GM23248 (cell line): Measurements from ENCODE around the gene CIDEB. TPM values are rescaled to one million over a fixed set of nuclear protein-coding genes. Genes with fewer than 3 reads are reported as not detected.

Source experiments
- DNase-seq: peaks from one replicate; pipeline ENCODE4 v3.0.0-alpha.2; 2015
- H2AFZ ChIP-seq: fragments of 200-600 bp; sonication (generic); 2 replicates; pipeline ENCODE4 v1.6.1; 2016; ENCODE audit warnings: antibody characterized with exemption
- H3F3A ChIP-seq: fragments of 200-600 bp; sonication (generic); 2 replicates; pipeline ENCODE4 v1.6.1; 2016; ENCODE audit warnings: mild to moderate bottlenecking, antibody characterized with exemption, mixed run types; ENCODE audit not compliant: insufficient read depth
- H3K27ac ChIP-seq: fragments of 200-600 bp; sonication (generic); 2 replicates; pipeline ENCODE4 v1.5.1; 2016; ENCODE audit warnings: mild to moderate bottlenecking
- H3K27me3 ChIP-seq: fragments of 200-600 bp; sonication (generic); replicated peaks from 2 replicates; pipeline ENCODE4 v1.6.1; 2016; ENCODE audit warnings: mild to moderate bottlenecking; ENCODE audit not compliant: insufficient read depth
- H3K36me3 ChIP-seq: fragments of 200-600 bp; sonication (generic); 2 replicates; pipeline ENCODE4 v1.6.1; 2016; ENCODE audit warnings: low read depth, mild to moderate bottlenecking
- H3K4me1 ChIP-seq: fragments of 200-600 bp; sonication (generic); 2 replicates; pipeline ENCODE4 v1.6.1; 2016; ENCODE audit warnings: mild to moderate bottlenecking; ENCODE audit not compliant: insufficient read depth
- H3K4me2 ChIP-seq: fragments of 200-600 bp; sonication (generic); one replicate; pipeline ENCODE4 v1.6.1; 2016; ENCODE audit warnings: mild to moderate bottlenecking; ENCODE audit not compliant: unreplicated experiment
- H3K4me3 ChIP-seq: fragments of 200-600 bp; sonication (generic); 2 replicates; pipeline ENCODE4 v1.5.1; 2016; ENCODE audit warnings: mild to moderate bottlenecking
- H3K79me2 ChIP-seq: fragments of 200-600 bp; sonication (generic); 2 replicates; pipeline ENCODE4 v1.6.1; 2016; ENCODE audit warnings: mild to moderate bottlenecking; ENCODE audit not compliant: insufficient read depth
- H3K9ac ChIP-seq: fragments of 200-600 bp; sonication (generic); 2 replicates; pipeline ENCODE4 v1.6.1; 2016; ENCODE audit warnings: mild to moderate bottlenecking
- H3K9me2 ChIP-seq: fragments of 200-600 bp; sonication (generic); 2 replicates; pipeline ENCODE4 v1.6.1; 2016; ENCODE audit warnings: mixed run types, mild to moderate bottlenecking, moderate library complexity; ENCODE audit not compliant: insufficient read depth
- H3K9me3 ChIP-seq: fragments of 200-600 bp; sonication (generic); one replicate; pipeline ENCODE4 v1.6.1; 2017; ENCODE audit warnings: low read depth
- H4K20me1 ChIP-seq: fragments of 200-600 bp; sonication (generic); 2 replicates; pipeline ENCODE4 v1.6.0; 2016; ENCODE audit not compliant: insufficient read depth
- EZH2 ChIP-seq: fragments of 200-600 bp; sonication (generic); IDR thresholded peaks from 2 replicates; pipeline ENCODE4 v1.6.1; 2018; ENCODE audit warnings: antibody characterized with exemption, mild to moderate bottlenecking; ENCODE audit not compliant: insufficient read depth, poor library complexity, severe bottlenecking
- EZH2phosphoT487 ChIP-seq: fragments of 200-600 bp; sonication (generic); IDR thresholded peaks from 2 replicates; pipeline ENCODE4 v1.6.1; 2018; ENCODE audit warnings: antibody characterized with exemption, moderate library complexity, mild to moderate bottlenecking, low read depth; ENCODE audit not compliant: insufficient read depth
- WGBS, 2 experiments: methylation state at CpG; one replicate each; pipeline ENCODE4 v1.1.6; 2015 to 2017; ENCODE audit warnings: low lambda C conversion rate in 2 of 2, low coverage in 1 of 2; ENCODE audit errors: missing lambda C conversion rate in 2 of 2; 5-methylcytosine and 5-hydroxymethylcytosine counted together
- in situ Hi-C: fragments of 300-500 bp; cut with MboI; formaldehyde crosslinking; loops from 2 replicates; pipeline ENCODE4 v1.15.0; 2020
- polyA plus RNA-seq: library from polyadenylated mRNA; unstranded; fragments of >200 nt; fragmentation: Nextera tagmentation; extraction: Ambion mirVana; gene quantifications from 2 replicates; pipeline ENCODE4 v1.2.1, GENCODE V29; 2016
- small RNA-seq: library from RNA; depleted of rRNA; stranded (forward); fragments of <200 nt; gene quantifications from one replicate; pipeline ENCODE3, GENCODE V24; 2014; ENCODE audit warnings: low read depth, low replicate concordance
- total RNA-seq: library from RNA; depleted of rRNA; stranded (reverse); fragments of >200 nt; shearing (Covaris generic); gene quantifications from 2 replicates; pipeline ENCODE4 v1.2.3, GENCODE V29; 2014; rRNA removed

CIDEB gene
- total and polyA plus RNA-seq, 2 experiments from 2014 or later: 1.2 to 2.1 TPM

GRCh38 chr14:24255931-24256711 lies 51.7 kb downstream of the CIDEB start:
- Histone ChIP-seq H4K20me1 (no peaks in the 10 kb centered on the region), H3K27me3 (no peaks in the 10 kb centered on the region), H3K79me2 (no peaks in the 10 kb centered on the region), H3K4me3 (no peak overlapping the region), H3K4me1 (peaks cover 17% of the 10 kb centered on the region), H3F3A (peaks cover 13% of the 10 kb centered on the region; the same call in 1 of the 2 replicates), H3K9me3 (no peaks in the 10 kb centered on the region), H2AFZ (no peak overlapping the region), H3K4me2 (no peak overlapping the region), H3K9ac (no peak overlapping the region), H3K27ac (no peak overlapping the region), H3K36me3 (no peaks in the 10 kb centered on the region), H3K9me2 (no peaks in the 10 kb centered on the region)
- 89 to 95% methylated on average over 11 to 12 of the region's 12 CpGs for WGBS, 2 experiments
- in situ Hi-C loops: no loop called here
- TF ChIP-seq EZH2phosphoT487 (no peak), EZH2 (no peak)
- no peak for DNase-seq

- WGBS, 2 experiments: 83 to 90% methylated on average over 8 of the region's 8 CpGs
Observed at GRCh38 chr14:24255438-24255837, 52.3 kb downstream of the CIDEB start.

More at GRCh38 chr14:24255438-24255837, 52.3 kb downstream of the CIDEB start:
- Histone ChIP-seq H3K4me2 (no peak overlapping the region), H3K9ac (no peak overlapping the region), H3K9me3 (no peaks in the 10 kb centered on the region), H3K4me1 (peaks cover 17% of the 10 kb centered on the region), H3K9me2 (no peaks in the 10 kb centered on the region), H3K36me3 (no peaks in the 10 kb centered on the region), H3F3A (peaks cover 16% of the 10 kb centered on the region; the same call in 1 of the 2 replicates), H3K27me3 (no peaks in the 10 kb centered on the region), H3K79me2 (no peaks in the 10 kb centered on the region), H2AFZ (no peak overlapping the region), H3K27ac (no peak overlapping the region), H4K20me1 (no peaks in the 10 kb centered on the region), H3K4me3 (no peak overlapping the region)
- in situ Hi-C loops: no loop called here
- DNase-seq: no peak
- TF ChIP-seq EZH2phosphoT487: no peak
- no peak for TF ChIP-seq EZH2

Small RNA genes lying within 50 kb of the gene (small RNA-seq; reads per million reads assigned to genes)
- not detected for gene RF00026

Other genes starting within 250 kb of the CIDEB start
Only the 30 nearest of the 33 such genes appear.
- gene DCAF11, start 193.2 kb downstream of the CIDEB start, total RNA-seq: 59.8 and 59.9 TPM in 2 replicates
- 29.1 and 33.6 TPM in 2 replicates for gene DCAF11, start 193.2 kb downstream of the CIDEB start, polyA plus RNA-seq
- gene NRL, start 193.0 kb downstream of the CIDEB start, total RNA-seq: 0.86 TPM in 1 of 2 replicates, not detected in the other
- 0.48 and 0.56 TPM in 2 replicates for gene NRL, start 193.0 kb downstream of the CIDEB start, polyA plus RNA-seq
- gene FITM1, start 177.3 kb downstream of the CIDEB start, total RNA-seq: not detected in 2 replicates
- gene FITM1, start 177.3 kb downstream of the CIDEB start, polyA plus RNA-seq: not detected in 2 replicates
- 58.9 and 67.7 TPM in 2 replicates for gene PSME1, start 171.8 kb downstream of the CIDEB start, total RNA-seq
- 144 and 147 TPM in 2 replicates for gene PSME1, start 171.8 kb downstream of the CIDEB start, polyA plus RNA-seq
- 17.1 and 22.9 TPM in 2 replicates for gene EMC9, start 166.4 kb downstream of the CIDEB start, total RNA-seq
- gene EMC9, start 166.4 kb downstream of the CIDEB start, polyA plus RNA-seq: 27.4 and 28.7 TPM in 2 replicates
- gene PSME2, start 161.4 kb downstream of the CIDEB start, total RNA-seq: 38.3 and 41.4 TPM in 2 replicates
- gene PSME2, start 161.4 kb downstream of the CIDEB start, polyA plus RNA-seq: 158 and 164 TPM in 2 replicates
- gene RNF31, start 160.5 kb downstream of the CIDEB start, total RNA-seq: 40.3 and 50.0 TPM in 2 replicates
- gene RNF31, start 160.5 kb downstream of the CIDEB start, polyA plus RNA-seq: 29.4 and 36.7 TPM in 2 replicates
- gene IRF9, start 146.7 kb downstream of the CIDEB start, total RNA-seq: 56.7 and 58.7 TPM in 2 replicates
- gene IRF9, start 146.7 kb downstream of the CIDEB start, polyA plus RNA-seq: 80.0 and 87.1 TPM in 2 replicates
- gene REC8, start 135.9 kb downstream of the CIDEB start, total RNA-seq: 1.4 and 3.5 TPM in 2 replicates
- 1.2 and 2.4 TPM in 2 replicates for gene REC8, start 135.9 kb downstream of the CIDEB start, polyA plus RNA-seq
- 55.3 and 58.3 TPM in 2 replicates for gene IPO4, start 119.2 kb downstream of the CIDEB start, total RNA-seq
- 24.8 and 33.6 TPM in 2 replicates for gene IPO4, start 119.2 kb downstream of the CIDEB start, polyA plus RNA-seq
- 102 and 163 TPM in 2 replicates for gene TM9SF1, start 112.5 kb downstream of the CIDEB start, total RNA-seq
- gene TM9SF1, start 112.5 kb downstream of the CIDEB start, polyA plus RNA-seq: 91.5 and 93.8 TPM in 2 replicates
- not detected in 2 replicates for gene TSSK4, start 102.3 kb downstream of the CIDEB start, total RNA-seq
- gene TSSK4, start 102.3 kb downstream of the CIDEB start, polyA plus RNA-seq: 0.23 and 0.55 TPM in 2 replicates
- gene CHMP4A, start 94.5 kb downstream of the CIDEB start, total RNA-seq: 18.5 and 32.1 TPM in 2 replicates
- gene CHMP4A, start 94.5 kb downstream of the CIDEB start, polyA plus RNA-seq: 75.7 and 81.6 TPM in 2 replicates
- gene MDP1, start 91.9 kb downstream of the CIDEB start, total RNA-seq: 8.2 and 19.2 TPM in 2 replicates
- 20.0 and 23.3 TPM in 2 replicates for gene MDP1, start 91.9 kb downstream of the CIDEB start, polyA plus RNA-seq
- 138 and 161 TPM in 2 replicates for gene NEDD8, start 75.6 kb downstream of the CIDEB start, total RNA-seq
- gene NEDD8, start 75.6 kb downstream of the CIDEB start, polyA plus RNA-seq: 326 and 342 TPM in 2 replicates
- 70.9 and 98.0 TPM in 2 replicates for gene GMPR2, start 75.0 kb downstream of the CIDEB start, total RNA-seq
- gene GMPR2, start 75.0 kb downstream of the CIDEB start, polyA plus RNA-seq: 55.0 and 58.9 TPM in 2 replicates
- gene TINF2, start 65.4 kb downstream of the CIDEB start, total RNA-seq: 32.5 and 41.2 TPM in 2 replicates
- 43.6 and 52.4 TPM in 2 replicates for gene TINF2, start 65.4 kb downstream of the CIDEB start, polyA plus RNA-seq
- gene TGM1, start 44.8 kb downstream of the CIDEB start, total RNA-seq: 0.25 and 1.3 TPM in 2 replicates
- 0.34 TPM in 1 of 2 replicates, not detected in the other for gene TGM1, start 44.8 kb downstream of the CIDEB start, polyA plus RNA-seq
- 18.0 and 34.9 TPM in 2 replicates for gene RABGGTA, start 36.4 kb downstream of the CIDEB start, total RNA-seq
- 29.3 and 30.5 TPM in 2 replicates for gene RABGGTA, start 36.4 kb downstream of the CIDEB start, polyA plus RNA-seq
- 12.8 and 32.1 TPM in 2 replicates for gene DHRS1, start 8.2 kb downstream of the CIDEB start, total RNA-seq
- gene DHRS1, start 8.2 kb downstream of the CIDEB start, polyA plus RNA-seq: 31.0 and 34.7 TPM in 2 replicates
- gene NOP9, start 8.1 kb downstream of the CIDEB start, total RNA-seq: 19.3 and 23.7 TPM in 2 replicates
- 2.5 and 2.6 TPM in 2 replicates for gene NOP9, start 8.1 kb downstream of the CIDEB start, polyA plus RNA-seq
- gene LTB4R2, start 2.2 kb upstream of the CIDEB start, total RNA-seq: 3.5 and 6.8 TPM in 2 replicates
- gene LTB4R2, start 2.2 kb upstream of the CIDEB start, polyA plus RNA-seq: 0.30 and 0.45 TPM in 2 replicates
- 1.4 and 2.4 TPM in 2 replicates for gene LTB4R, start 3.5 kb upstream of the CIDEB start, total RNA-seq
- 0.41 and 1.1 TPM in 2 replicates for gene LTB4R, start 3.5 kb upstream of the CIDEB start, polyA plus RNA-seq
- gene ADCY4, start 27.1 kb upstream of the CIDEB start, total RNA-seq: 0.22 and 0.38 TPM in 2 replicates
- 0.20 and 0.38 TPM in 2 replicates for gene ADCY4, start 27.1 kb upstream of the CIDEB start, polyA plus RNA-seq
- 2.2 and 5.3 TPM in 2 replicates for gene RIPK3, start 32.0 kb upstream of the CIDEB start, total RNA-seq
- gene RIPK3, start 32.0 kb upstream of the CIDEB start, polyA plus RNA-seq: 5.1 and 5.3 TPM in 2 replicates
- gene NFATC4, start 60.2 kb upstream of the CIDEB start, total RNA-seq: 96.9 and 113 TPM in 2 replicates
- 75.6 and 84.8 TPM in 2 replicates for gene NFATC4, start 60.2 kb upstream of the CIDEB start, polyA plus RNA-seq
- 3.7 and 4.4 TPM in 2 replicates for gene NYNRIN, start 91.0 kb upstream of the CIDEB start, total RNA-seq
- gene NYNRIN, start 91.0 kb upstream of the CIDEB start, polyA plus RNA-seq: 2.2 and 2.5 TPM in 2 replicates
- 3.4 and 5.6 TPM in 2 replicates for gene CBLN3, start 121.7 kb upstream of the CIDEB start, total RNA-seq
- 2.4 and 3.1 TPM in 2 replicates for gene CBLN3, start 121.7 kb upstream of the CIDEB start, polyA plus RNA-seq
- gene KHNYN, start 122.0 kb upstream of the CIDEB start, total RNA-seq: 36.2 and 57.5 TPM in 2 replicates
- gene KHNYN, start 122.0 kb upstream of the CIDEB start, polyA plus RNA-seq: 14.4 and 15.3 TPM in 2 replicates
- gene SDR39U1, start 134.8 kb upstream of the CIDEB start, total RNA-seq: 7.7 and 8.3 TPM in 2 replicates
- gene SDR39U1, start 134.8 kb upstream of the CIDEB start, polyA plus RNA-seq: 41.7 and 44.7 TPM in 2 replicates